ENCODE measurements around the gene TMEM100. TPM values are rescaled to one million over a fixed set of nuclear protein-coding genes. Genes with fewer than 3 reads are reported as not detected.

TMEM100 gene
- total RNA-seq, 2 donors from 2014 or later, result 11.8 to 15.1 TPM

Other genes with a start within 250 kb of the TMEM100 start
- not detected for gene SMIM36, start 211.4 kb downstream of the TMEM100 start, total RNA-seq
- 10 to 100 TPM; 10.0 to 12.8 TPM for gene PCTP, start 28.2 kb upstream of the TMEM100 start, total RNA-seq

All from posterior vena cava (tissue), 2 donors.